ENCODE data around the gene RIMKLA.

Gene RIMKLA

DNA sequence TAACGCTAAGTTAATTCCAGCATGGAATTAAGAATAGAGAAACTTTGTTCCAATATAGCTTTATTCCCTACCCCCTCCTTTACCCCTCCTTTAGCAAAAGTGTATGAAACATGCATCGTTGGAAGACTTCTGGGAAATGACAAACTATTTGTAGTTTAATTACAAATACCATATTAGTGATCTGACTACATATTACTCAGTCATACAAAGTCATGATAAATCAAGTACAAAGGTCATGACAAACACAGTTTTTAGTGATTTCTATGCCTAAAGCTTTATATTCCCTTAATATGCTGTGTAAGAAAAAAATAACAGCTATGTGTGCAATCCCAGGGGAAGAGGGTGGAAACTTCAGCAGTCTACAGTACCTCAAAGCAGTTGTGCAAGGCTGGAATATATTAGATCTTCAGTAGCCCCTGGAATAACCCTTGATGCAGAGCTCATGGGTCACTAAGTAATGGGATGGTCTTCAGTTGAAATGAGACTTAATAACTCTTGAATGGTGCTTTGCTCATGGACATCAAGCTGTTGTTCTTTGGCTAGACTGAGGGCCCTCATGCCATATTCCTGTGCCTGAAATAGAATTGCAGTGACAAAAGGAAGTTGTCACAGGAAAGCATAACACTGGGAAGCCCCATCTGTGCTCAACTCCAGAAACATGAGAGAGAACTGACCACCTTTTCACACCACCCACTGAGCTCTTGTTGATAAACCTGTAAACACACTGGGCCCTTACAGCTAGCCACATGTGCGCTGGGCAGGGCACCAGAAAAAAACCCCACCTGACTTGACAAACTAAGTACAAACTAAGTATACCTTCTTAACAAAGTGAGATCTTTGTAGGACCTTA lies 49.9 kb downstream of the RIMKLA start:
- no peak for DNase-seq

DNA sequence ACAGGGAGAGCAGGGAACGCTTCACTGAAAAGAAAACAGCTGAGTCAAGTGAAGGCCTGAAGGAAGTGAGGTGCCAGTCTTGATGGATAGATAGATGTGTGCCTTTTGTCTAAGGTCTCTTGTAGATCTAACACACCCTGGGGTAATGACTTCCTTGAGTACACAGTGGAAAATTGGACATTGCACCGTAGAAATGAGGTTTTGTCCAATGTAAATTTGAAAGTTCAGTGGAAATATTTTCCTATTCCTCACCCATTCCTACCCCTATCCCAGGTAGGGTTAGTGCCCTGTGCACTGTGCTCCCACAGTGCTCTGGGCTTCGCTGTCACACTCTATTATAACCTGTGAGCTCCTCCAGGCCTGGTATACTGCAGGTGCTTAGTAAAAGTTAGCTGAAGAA lies 50.9 kb downstream of the RIMKLA start:
- DNase-seq: no peak

DNA sequence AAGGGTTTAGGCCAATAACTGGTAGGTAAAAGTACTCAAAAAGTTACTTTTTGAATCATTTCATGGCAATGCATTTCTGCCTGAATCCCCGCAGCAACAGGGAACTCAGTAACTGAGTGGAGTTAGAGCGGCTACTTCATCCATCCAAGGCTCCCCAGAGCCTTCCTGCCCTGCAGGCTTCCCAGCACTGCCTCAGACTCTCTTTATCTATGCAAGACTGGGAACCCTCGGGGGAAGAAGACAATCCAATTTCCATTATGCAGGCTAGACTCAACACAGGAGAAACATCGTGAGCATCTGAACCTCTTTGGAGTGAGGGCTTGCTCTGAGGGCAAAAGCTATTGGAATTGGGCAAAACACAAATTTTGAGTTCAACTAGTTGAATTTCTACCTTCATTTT lies 52.1 kb downstream of the RIMKLA start:
- no peak for DNase-seq

DNA sequence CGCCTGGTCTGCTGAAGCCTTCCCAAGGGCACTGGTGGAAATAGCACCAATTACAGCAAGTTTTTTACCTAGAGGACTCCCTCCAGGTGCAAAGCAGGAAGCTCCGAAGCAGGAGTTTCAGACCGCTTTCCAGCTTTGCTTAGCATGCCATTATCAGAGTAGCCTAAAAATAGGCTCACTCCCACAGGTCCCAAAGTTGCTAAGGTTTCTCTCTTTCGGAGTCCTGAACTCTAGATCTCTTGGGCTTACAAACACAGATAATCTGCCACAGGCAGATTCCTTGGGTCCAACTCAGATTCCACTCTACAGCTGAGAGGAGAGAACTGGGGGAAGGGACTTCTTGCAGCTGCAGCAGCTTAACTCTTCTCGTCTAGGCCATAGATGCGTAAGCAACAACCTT lies 52.8 kb downstream of the RIMKLA start:
- no peak for DNase-seq

DNA sequence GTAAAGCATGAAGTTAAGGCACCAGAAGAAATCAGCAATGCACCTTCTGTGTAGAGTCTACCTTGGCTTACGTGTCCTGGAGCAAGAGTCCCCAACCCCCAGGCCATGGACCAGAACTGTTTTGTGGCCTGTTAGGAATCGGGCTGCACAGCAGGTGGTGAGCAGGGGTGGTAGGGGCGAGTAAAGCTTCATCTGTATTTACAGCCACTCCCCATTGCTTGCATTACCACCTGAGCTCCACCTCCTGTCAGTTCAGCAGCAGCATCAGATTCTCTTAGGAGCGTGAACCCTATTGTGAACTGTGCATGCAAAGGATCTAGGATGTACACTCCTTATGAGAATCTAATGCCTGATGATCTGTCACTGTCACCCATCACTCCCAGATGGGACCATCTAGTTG lies 53.7 kb downstream of the RIMKLA start:
- no peak for DNase-seq

DNA sequence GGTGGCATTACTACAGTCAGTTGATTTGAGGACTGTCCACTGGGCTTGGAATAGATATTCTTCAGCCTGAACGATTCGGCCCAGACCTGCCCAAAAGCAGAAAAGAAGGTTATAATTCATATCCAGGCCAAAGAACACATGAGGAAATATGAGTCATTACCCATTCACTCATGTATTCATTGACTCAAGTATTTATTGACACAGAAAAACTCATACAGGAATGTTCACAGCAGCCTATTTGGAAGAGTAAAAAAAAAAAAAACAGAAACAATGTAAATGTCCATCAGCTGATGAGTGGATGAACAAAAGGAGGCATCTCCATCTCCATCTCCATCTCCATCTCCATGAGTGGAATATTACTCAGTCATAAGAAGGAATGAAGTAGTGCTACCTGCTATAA lies 59.3 kb downstream of the RIMKLA start:
- no peak for DNase-seq

DNA sequence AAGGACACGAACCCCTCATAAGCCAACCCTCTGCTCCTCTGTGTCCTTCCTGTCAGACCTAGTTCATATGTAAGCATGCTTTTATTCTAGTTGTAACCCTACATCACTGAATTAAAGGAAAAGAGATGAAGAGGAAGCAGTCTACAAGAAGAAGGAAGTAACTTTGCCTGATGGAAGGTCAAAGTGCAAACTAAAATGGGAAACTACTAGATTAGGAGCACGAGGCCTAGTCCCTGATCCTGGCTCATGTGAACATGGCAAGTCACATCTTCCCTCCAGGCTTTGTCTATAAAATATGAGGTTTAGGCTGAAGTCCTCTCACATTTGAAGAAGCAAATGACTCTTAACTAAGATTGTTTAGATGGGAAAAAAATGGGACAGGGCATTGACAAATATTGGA lies 62.1 kb downstream of the RIMKLA start:
- DNase-seq: no peak

DNA sequence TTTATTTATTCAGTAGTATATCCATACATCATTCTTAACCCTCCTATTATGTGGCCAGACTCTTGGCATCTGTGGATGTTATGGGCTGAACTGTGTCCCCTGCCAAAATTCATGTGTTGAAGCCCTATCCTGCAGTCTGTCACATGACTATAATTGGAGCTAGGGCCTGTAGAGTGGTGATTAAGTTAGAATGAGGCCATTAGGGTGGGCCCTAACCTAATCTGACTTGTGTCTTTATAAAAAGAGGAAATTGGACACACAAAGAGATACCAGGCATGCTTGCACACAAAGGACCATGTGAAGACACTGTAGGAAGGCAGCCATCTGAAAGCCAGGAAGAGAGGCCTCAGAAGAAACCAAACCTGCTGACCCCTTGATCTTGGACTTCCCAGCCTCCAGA lies 68.7 kb downstream of the RIMKLA start:
- DNase-seq: no peak

DNA sequence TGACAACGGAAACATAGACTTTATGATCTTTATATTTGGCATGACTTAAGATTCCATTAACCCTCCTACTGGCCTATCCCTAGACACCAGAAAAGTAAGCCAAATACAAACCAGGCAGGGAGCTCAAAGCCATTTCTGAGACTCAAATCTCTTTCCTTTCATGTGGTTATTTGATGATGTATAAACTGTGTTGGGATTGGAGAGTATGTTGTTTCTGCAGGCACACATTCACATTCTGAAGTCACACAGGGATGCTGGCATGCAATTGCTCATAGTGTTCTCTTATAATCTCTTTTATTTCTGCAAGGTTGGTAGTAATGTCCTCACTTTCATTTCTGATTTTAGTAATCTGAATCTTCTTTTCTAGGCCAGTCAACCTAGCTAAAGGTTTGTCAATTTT lies 69.5 kb downstream of the RIMKLA start:
- DNase-seq: peak; percentile 56

DNA sequence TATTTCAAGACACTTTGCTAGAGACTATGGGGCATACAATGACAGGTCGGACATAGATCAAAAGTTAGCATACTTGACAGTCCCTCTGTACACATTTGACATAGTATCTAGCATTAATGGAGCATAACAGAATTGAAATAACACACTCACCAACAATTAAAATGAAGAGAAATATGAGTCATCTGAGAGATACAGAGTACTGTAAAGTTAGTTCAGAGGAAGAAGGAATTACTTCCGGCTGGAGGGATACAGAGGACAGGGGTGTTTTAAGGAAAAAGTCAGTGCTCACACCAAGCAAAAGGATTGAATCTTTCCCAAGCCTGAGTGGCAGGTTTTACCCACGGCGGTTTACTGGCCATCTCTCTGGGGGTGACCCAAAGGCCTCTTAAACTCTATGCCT lies 72.8 kb downstream of the RIMKLA start:
- DNase-seq: no peak

DNA sequence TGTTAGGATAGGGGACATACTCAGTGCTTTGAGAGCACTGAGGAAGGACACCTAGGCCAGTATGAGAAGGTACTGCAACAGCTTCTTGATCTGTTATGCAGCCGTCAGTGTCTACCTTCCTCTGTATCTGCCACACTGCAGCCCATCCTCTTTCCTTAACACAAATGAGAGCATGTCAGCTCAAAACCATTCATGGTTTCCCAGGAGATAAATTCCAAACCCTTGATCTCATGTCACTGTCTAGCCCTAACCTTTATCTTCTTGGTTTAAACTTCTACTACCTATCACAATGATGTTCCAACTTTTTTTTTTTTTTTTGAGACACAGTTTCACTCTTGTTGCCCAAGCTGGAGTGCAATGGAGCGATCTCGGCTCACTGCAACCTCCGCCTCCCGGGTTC lies 73.8 kb downstream of the RIMKLA start:
- DNase-seq: no peak

DNA sequence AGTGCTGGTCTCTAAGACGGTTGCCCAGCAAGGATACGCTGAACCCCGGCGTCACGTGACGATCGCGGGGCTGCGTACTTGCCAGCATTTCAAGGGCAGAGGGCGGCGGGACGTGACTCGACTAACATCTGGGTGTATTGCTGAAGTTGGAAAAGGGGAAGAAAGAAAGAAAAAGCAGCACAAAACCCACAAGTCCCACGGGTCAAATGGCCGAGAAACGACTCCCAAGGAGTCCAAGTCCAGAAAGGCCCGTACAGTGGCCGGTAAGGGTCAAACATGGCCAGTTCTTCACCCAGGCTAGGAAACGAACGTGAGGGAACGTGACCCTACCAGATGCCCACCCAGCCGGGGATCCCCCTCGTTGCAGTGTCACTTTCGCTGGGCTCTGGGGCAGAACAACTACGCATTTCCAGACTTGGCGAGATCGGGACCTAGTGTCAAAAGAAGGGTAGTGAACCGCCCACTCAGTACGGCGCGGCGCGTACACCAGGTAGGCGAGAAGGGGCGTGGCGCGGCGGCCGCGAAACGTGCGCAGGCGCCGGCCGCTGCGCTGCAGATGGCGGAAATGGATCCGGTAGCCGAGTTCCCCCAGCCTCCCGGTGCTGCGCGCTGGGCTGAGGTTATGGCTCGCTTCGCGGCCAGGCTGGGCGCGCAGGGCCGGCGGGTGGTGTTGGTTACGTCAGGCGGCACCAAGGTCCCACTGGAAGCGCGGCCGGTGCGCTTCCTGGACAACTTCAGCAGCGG lies 75.6 kb downstream of the RIMKLA start, which contains the start of the genes PPCS and ZMYND12:
Gene PPCS, plus strand, starts transcription at position 534 of the 744 bp plus-strand sequence. Its CDS starts 23 bp downstream, at position 557.
Gene ZMYND12, minus strand, starts transcription at position 13 of the 744 bp plus-strand sequence. CDS start 25 bp downstream, outside the sequence.
- DNase-seq: peak; percentile 92

DNA sequence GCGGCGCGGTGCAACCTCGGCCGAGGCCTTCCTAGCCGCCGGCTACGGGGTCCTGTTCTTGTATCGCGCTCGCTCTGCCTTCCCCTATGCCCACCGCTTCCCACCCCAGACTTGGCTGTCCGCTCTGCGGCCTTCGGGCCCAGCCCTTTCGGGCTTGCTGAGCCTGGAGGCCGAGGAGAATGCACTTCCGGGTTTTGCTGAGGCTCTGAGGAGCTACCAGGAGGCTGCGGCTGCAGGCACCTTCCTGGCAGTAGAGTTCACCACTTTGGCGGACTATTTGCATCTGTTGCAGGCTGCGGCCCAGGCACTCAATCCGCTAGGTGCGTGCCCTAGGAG lies 76.1 kb downstream of the RIMKLA start:
- peak; percentile 69 for DNase-seq

DNA sequence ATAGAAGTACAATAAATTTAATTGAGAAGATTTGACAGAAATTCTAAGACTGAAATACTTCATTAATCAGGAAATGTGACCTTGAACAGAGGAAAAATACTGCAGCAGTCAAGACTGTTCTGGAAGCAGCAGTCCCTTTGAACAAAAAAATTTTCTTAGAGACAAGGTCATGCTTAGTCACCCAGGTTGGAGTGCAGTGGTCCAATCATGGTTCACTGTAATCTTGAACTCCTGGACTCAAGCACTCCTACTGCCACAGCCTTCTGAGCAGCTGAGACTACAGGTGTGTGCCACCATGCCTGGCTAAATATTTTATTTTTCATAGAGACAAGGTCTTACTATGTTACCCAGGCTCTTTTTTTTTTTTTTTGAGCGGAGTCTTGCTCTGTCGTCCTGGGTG lies 80.6 kb downstream of the RIMKLA start:
- no peak for DNase-seq

DNA sequence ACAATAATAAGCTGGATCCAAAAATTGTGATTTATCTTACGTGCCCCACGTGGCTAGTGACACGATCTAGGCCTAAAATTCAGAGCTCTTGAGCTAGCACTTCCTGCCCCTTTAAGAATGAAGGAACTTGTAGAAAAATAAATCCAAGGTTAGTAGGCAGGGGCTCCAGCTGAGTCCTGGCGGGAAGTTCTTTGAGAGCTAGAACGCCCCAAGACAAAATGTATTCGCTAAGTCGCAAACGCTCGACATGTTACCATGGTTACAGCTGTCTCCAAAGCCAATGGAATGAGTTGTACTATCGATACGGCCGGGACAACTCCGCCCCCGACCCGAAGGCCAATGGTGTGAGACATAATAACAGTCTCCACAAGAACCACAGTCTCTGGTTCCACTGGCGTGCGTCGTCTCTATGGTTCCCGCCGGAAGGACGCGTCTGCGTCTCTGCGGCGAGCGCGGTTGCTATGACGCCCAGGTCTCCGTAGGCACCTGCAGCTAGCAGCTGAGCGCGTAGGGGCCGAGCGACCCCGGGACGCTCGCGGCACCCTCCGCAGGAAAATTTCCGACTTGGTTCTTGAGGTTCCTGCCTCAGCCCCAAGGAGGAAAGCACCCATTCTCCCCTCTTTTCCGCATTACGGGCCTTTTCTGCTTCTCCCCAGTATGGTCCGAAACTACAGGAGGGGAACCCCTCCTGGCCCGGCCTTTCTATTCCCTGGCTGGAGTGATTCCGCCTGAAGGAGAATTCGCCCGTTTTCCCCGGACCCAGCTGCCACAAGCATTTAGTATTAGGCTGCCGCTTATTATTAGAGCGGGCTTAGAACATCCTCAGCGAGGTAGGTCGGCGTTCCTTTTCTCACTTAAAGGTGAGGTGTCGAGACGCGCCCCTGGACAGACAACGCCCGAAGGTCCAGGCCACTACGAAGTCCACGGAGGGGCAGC lies 82.5 kb downstream of the RIMKLA start, which contains the start of gene CCDC30:
Gene CCDC30, plus strand, starts transcription at position 459 of the 936 bp plus-strand sequence. CDS start 17,266 bp downstream, outside the sequence.
- peak; percentile 97 for DNase-seq

DNA sequence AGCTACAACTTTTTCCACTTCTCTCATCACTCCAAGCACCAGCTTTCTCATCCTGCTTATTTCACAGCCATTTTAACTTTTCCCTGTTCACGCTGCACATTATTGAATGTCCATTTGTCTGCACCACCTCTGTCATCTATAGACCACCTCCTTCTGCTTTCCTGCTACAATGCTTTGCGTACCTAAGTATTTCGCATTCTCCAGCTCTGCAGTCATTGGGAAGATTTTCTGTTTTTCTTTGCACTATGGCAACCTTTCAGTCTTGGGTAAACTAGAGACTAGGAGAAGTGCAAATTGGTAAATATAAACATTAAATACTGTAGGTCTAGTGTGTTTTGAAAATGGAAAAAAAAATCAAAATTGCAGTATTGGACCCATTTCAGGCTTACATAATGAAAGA lies 83.3 kb downstream of the RIMKLA start:
- no peak for DNase-seq

DNA sequence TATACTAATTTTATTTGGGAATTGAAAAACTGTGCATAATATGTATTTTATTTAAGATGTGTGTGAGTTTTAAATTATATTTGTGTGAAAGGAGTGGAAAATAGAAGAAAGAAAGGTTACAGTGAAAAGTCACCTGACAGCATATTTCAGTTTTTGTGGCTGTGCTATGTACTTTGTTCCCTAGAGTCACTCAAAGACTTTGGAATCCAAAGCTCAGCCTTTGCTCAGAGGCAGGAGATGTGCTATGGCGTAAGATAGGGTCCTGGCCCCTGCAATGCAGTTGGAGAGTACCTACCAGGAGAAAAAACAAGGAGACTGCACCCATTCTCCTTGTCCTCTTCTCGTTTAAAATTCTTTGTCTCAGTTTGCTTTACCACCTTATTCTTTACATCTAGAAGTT lies 85.4 kb downstream of the RIMKLA start:
- no peak for DNase-seq

DNA sequence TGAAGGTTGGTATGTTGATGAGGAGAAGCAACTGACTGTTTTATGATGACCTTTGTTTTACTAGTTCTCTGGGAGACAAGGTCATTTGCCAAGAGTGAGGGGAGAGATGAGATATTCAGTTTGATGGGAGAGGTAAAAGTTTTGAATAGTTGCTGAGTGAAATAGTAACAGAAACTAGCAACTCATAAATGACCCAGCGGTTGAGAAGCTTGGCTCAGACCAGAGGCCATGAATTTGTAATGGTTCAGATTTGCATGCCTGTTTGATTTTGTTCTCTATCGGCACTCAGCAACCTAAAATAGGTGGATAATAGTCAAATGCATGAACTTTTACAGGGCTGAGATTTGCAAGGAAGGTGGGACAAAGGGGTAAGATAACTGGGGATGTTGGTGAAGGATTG lies 89.1 kb downstream of the RIMKLA start:
- DNase-seq: peak; percentile 3

All from activated CD4-positive, alpha-beta T cell treated with anti-CD3 and anti-CD28 coated beads, Interleukin-2, Interleukin-6, amounts not matched to agents 100 ng/mL and 50 ng/mL, durations not matched to agents 16 hours and 8 hours (primary cell).